Testis (tissue), 2 donors: Measurements from ENCODE around the gene ACBD5.

ENCODE experiments used
- CTCF ChIP-seq, 3 experiments: fragments of 450-650 bp in 2 of 3; fragments of 200-600 bp in 1 of 3; sonication (generic) in 1 of 3; IDR thresholded peaks; one replicate each; pipeline ENCODE4 v1.5.1; 2016 to 2019; ENCODE audit warnings: antibody characterized with exemption in 3 of 3, mild to moderate bottlenecking in 2 of 3, moderate library complexity in 1 of 3
- POLR2A ChIP-seq: fragments of 450-650 bp; IDR thresholded peaks from one replicate; pipeline ENCODE4 v1.6.1; 2017; ENCODE audit warnings: antibody characterized with exemption, mild to moderate bottlenecking, moderate library complexity

- TF ChIP-seq CTCF (IDR thresholded peaks at IDR 0.05) (no peak), POLR2A (no peak)
Measured at GRCh38 chr10:27192284-27192683, 48.3 kb downstream of the ACBD5 start.
